Diencephalon (tissue), 1 donor: Measurements from ENCODE around the gene HARBI1. TPM values are rescaled to one million over a fixed set of nuclear protein-coding genes. Genes with fewer than 3 reads are reported as not detected.

Experiments used
- total RNA-seq: library from RNA; depleted of rRNA; stranded (reverse); fragments of >200 nt; gene quantifications from one replicate; pipeline ENCODE4 v1.2.3, GENCODE V29; 2014

The HARBI1 gene
- total RNA-seq: 9.0 TPM

GRCh38 chr11:46617134-46617971 lies at the start of gene HARBI1, which contains the start of gene ATG13:
Gene HARBI1 (minus strand): TSS chr11:46617227. CDS start chr11:46616237, 990 bp downstream.
Gene ATG13 (plus strand): TSS chr11:46617553. CDS start chr11:46644292, 26,739 bp downstream.

GRCh38 chr11:46593550-46594373 lies 23.3 kb downstream of the HARBI1 start, which contains the start of gene AMBRA1:
Gene AMBRA1 (minus strand): TSS chr11:46594023. CDS start chr11:46548380, 45,643 bp downstream.

Other genes starting within 250 kb of the HARBI1 start
- 21.7 TPM for gene MDK, start 235.6 kb downstream of the HARBI1 start, total RNA-seq
- gene CHRM4, start 225.5 kb downstream of the HARBI1 start, total RNA-seq: 13.4 TPM
- gene AMBRA1, start 23.2 kb downstream of the HARBI1 start, total RNA-seq: 32.3 TPM
- 40.4 TPM for gene ATG13, start 326 bp upstream of the HARBI1 start, total RNA-seq
- gene ARHGAP1, start 83.4 kb upstream of the HARBI1 start, total RNA-seq: 21.5 TPM
- gene ZNF408, start 83.8 kb upstream of the HARBI1 start, total RNA-seq: 3.7 TPM
- not detected for gene F2, start 102.0 kb upstream of the HARBI1 start, total RNA-seq
- 190 TPM for gene CKAP5, start 229.1 kb upstream of the HARBI1 start, total RNA-seq